Hepatic stellate cell (primary cell): ENCODE measurements around the gene UGT1A5.
"Not testable (repeated sequence)": the region's sequence is repeated elsewhere in the genome, so short reads cannot be mapped to it uniquely, and the experiment has no call there.

Source experiments
- DNase-seq: peaks from one replicate; pipeline ENCODE4 v3.0.0; 2011; ENCODE audit warnings: low spot score

The UGT1A5 gene

GRCh38 chr2:233693963-233694362, 18.7 kb upstream of the UGT1A5 start:
- no peak for DNase-seq

GRCh38 chr2:233698740-233699139, 14.0 kb upstream of the UGT1A5 start:
- no peak for DNase-seq

GRCh38 chr2:233699424-233700027, 13.2 kb upstream of the UGT1A5 start:
- DNase-seq, result no peak

GRCh38 chr2:233700028-233700635, 12.6 kb upstream of the UGT1A5 start:
- no peak for DNase-seq

- DNase-seq, result not testable (repeated sequence)
These were observed 11.9 kb upstream of the UGT1A5 start for GRCh38 chr2:233700842-233701241.

- DNase-seq, result no peak
These were observed 10.5 kb upstream of the UGT1A5 start for GRCh38 chr2:233702238-233702637.

- DNase-seq, result no peak
These were observed 6.7 kb upstream of the UGT1A5 start for GRCh38 chr2:233705911-233706506.

GRCh38 chr2:233706720-233707119, 6.0 kb upstream of the UGT1A5 start:
- no peak for DNase-seq

GRCh38 chr2:233707940-233708644, 4.6 kb upstream of the UGT1A5 start:
- DNase-seq, result no peak

- DNase-seq, result no peak
These were observed 3.8 kb upstream of the UGT1A5 start for GRCh38 chr2:233708942-233709341.

- DNase-seq, result peak; percentile 63
These were observed 1.2 kb upstream of the UGT1A5 start for GRCh38 chr2:233711312-233712008.

GRCh38 chr2:233713262-233713615, 532 bp downstream of the UGT1A5 start:
- DNase-seq, result no peak

- DNase-seq, result no peak
These were observed 1.4 kb downstream of the UGT1A5 start for GRCh38 chr2:233714121-233714520.

GRCh38 chr2:233718552-233718951, 5.8 kb downstream of the UGT1A5 start, which contains the start of gene UGT1A4:
Gene UGT1A4 (plus strand): TSS chr2:233718736. CDS start chr2:233718821, 85 bp downstream.
- DNase-seq, result no peak

- DNase-seq, result no peak
These were observed 16.1 kb downstream of the UGT1A5 start, which contains the start of gene UGT1A3 for GRCh38 chr2:233728723-233729301. Gene UGT1A3 (plus strand): TSS chr2:233729042. CDS start chr2:233729127, 85 bp downstream.

- not testable (repeated sequence) for DNase-seq
These were observed 24.4 kb downstream of the UGT1A5 start for GRCh38 chr2:233736868-233737653.

- no peak for DNase-seq
These were observed 28.2 kb downstream of the UGT1A5 start for GRCh38 chr2:233740870-233741269.

- DNase-seq, result no peak
These were observed 31.0 kb downstream of the UGT1A5 start for GRCh38 chr2:233743464-233744259.

GRCh38 chr2:233745073-233745755, 32.5 kb downstream of the UGT1A5 start:
- no peak for DNase-seq

- DNase-seq, result not testable (repeated sequence)
These were observed 33.1 kb downstream of the UGT1A5 start for GRCh38 chr2:233745838-233746237.
